Liver (tissue), 3 donors: ENCODE data around the gene GRB14.

ENCODE experiments used
- ATF3 ChIP-seq: IDR thresholded peaks from 2 replicates; pipeline ENCODE4 v1.6.1; 2016; ENCODE audit warnings: antibody characterized with exemption
- CTCF ChIP-seq: fragments of 150-350 bp; IDR thresholded peaks from 2 replicates; pipeline ENCODE4 v1.5.1; 2017; ENCODE audit warnings: improper control_type of control experiment, low read depth, low read length; ENCODE audit not compliant: missing input control
- FOXA1 ChIP-seq: IDR thresholded peaks from 2 replicates; pipeline ENCODE4 v1.6.1; 2016; ENCODE audit warnings: antibody characterized with exemption
- JUND ChIP-seq, 2 donors: IDR thresholded peaks; 2 replicates each; pipeline ENCODE4 v1.6.1; 2016; ENCODE audit warnings: antibody characterized with exemption in 2 of 2
- MAX ChIP-seq: IDR thresholded peaks from 2 replicates; pipeline ENCODE4 v1.6.1; 2016; ENCODE audit warnings: antibody characterized with exemption
- REST ChIP-seq: IDR thresholded peaks from 2 replicates; pipeline ENCODE4 v1.6.1; 2016; ENCODE audit warnings: antibody characterized with exemption, mild to moderate bottlenecking
- SP1 ChIP-seq: IDR thresholded peaks from 2 replicates; pipeline ENCODE4 v1.6.1; 2018; ENCODE audit warnings: antibody characterized with exemption, mild to moderate bottlenecking
- TAF1 ChIP-seq: conservative IDR thresholded peaks from 2 replicates; pipeline ENCODE4 v1.6.1; 2016; ENCODE audit warnings: antibody characterized with exemption, mild to moderate bottlenecking
- YY1 ChIP-seq: IDR thresholded peaks from 2 replicates; pipeline ENCODE4 v1.6.1; 2016; ENCODE audit warnings: antibody characterized with exemption, mild to moderate bottlenecking
- ZBTB33 ChIP-seq: IDR thresholded peaks from 2 replicates; pipeline ENCODE4 v1.6.1; 2016; ENCODE audit warnings: antibody characterized with exemption
- donor health status: healthy.
- donor health status: healthy.

- TF ChIP-seq REST (no peak), CTCF (no peak), FOXA1 (no peak), YY1 (no peak), ZBTB33 (no peak), ATF3 (no peak), SP1 (no peak), JUND (IDR thresholded peaks at IDR 0.05) (no peak), TAF1 (no peak), MAX (no peak)
These were observed 171.0 kb downstream of the GRB14 start for GRCh38 chr2:164450278-164450677.
